K562 (cell line): Measurements from ENCODE around the gene MAP3K6. TPM values are rescaled to one million over a fixed set of nuclear protein-coding genes. Genes with fewer than 3 reads are reported as not detected.

Experiments used
- BRD4 ChIP-seq: fragments of 200-600 bp; sonication (generic); IDR thresholded peaks from 2 replicates; pipeline ENCODE4 v1.6.1; 2017; ENCODE audit warnings: inconsistent platforms
- CBX1 ChIP-seq: sonication (generic); IDR thresholded peaks from 2 replicates; pipeline ENCODE4 v1.6.1; 2016; ENCODE audit warnings: antibody characterized with exemption, low read depth, mild to moderate bottlenecking
- HNRNPH1 ChIP-seq: fragments of 200-400 bp; formaldehyde crosslinking; optimal IDR thresholded peaks from 2 replicates; pipeline ENCODE3; 2017; ENCODE audit warnings: low read depth, mild to moderate bottlenecking, low read length, moderate library complexity
- IRF2 ChIP-seq: sonication (generic); formaldehyde crosslinking; IDR thresholded peaks from 2 replicates; pipeline ENCODE4 v1.8.1; 2022; ENCODE audit warnings: mild to moderate bottlenecking, missing genetic modification reagents
- NR2C1 ChIP-seq, 2 experiments: fragments of 450-650 bp; IDR thresholded peaks; 2 replicates each; pipeline ENCODE4 v1.6.1; 2017; ENCODE audit warnings: mild to moderate bottlenecking in 2 of 2, antibody characterized with exemption in 1 of 2, inconsistent platforms in 1 of 2, missing compliant biosample characterization in 1 of 2, missing genetic modification characterization in 1 of 2
- RBM39 ChIP-seq: fragments of 200-400 bp; formaldehyde crosslinking; optimal IDR thresholded peaks from 2 replicates; pipeline ENCODE3; 2018; ENCODE audit warnings: low read depth, low read length
- ZNF224 ChIP-seq: sonication (generic); formaldehyde crosslinking; IDR thresholded peaks from 2 replicates; pipeline ENCODE4 v1.8.0; 2022; ENCODE audit warnings: mild to moderate bottlenecking, missing genetic modification reagents
- ZNF239 ChIP-seq: fragments of 250-450 bp; sonication (Bioruptor Pico); IDR thresholded peaks from 2 replicates; pipeline ENCODE4 v1.4.0; 2020; ENCODE audit warnings: mild to moderate bottlenecking
- ZNF263 ChIP-seq: sonication (generic); formaldehyde crosslinking; IDR thresholded peaks from 2 replicates; pipeline ENCODE4 v1.8.0; 2022; ENCODE audit warnings: mild to moderate bottlenecking, missing genetic modification reagents, borderline replicate concordance
- ZNF76 ChIP-seq: fragments of 250-450 bp; sonication (Bioruptor Pico); IDR thresholded peaks from 2 replicates; pipeline ENCODE4 v1.4.0; 2020; ENCODE audit warnings: mild to moderate bottlenecking, moderate library complexity, borderline replicate concordance
- polyA plus RNA-seq, 8 experiments: library from polyadenylated mRNA; depleted of rRNA in 4 of 8; stranded (reverse) in 5 of 8; unstranded in 3 of 8; fragments of >200 nt; fragmentation: Nextera tagmentation in 2 of 8; fragmentation: Illumina TruSeq in 1 of 8; extraction: Ambion mirVana in 2 of 8; extraction: Trizol in 1 of 8; gene quantifications; 2 replicates each; pipeline versions ENCODE4 v1.2.1 to v1.2.3, GENCODE V29; 2011 to 2014; ENCODE audit warnings: inconsistent platforms in 1 of 8, missing spikeins in 1 of 8
- total RNA-seq, 7 experiments: library from RNA; depleted of rRNA in 6 of 7; stranded (reverse); fragments of >200 nt in 6 of 7; fragmentation: Illumina TruSeq in 2 of 7; extraction: Trizol in 2 of 7; gene quantifications; 2 replicates each; pipeline versions ENCODE4 v1.2.1 to v1.2.3, GENCODE V29; 2011 to 2021; ENCODE audit warnings: low replicate concordance in 1 of 7
- TF ChIP-seq, protein P1 (sequence below), 2 experiments: fragments of 450-650 bp in 1 of 2; sonication (generic) in 1 of 2; formaldehyde crosslinking in 1 of 2; IDR thresholded peaks; 2 replicates each; pipeline versions ENCODE4 v1.7.1 to v1.9.0; 2016 to 2022; ENCODE audit warnings: inconsistent platforms in 1 of 2, mild to moderate bottlenecking in 1 of 2, missing genetic modification reagents in 1 of 2
- TF ChIP-seq, protein P2 (sequence below): fragments of 450-650 bp; IDR thresholded peaks from 2 replicates; pipeline ENCODE4 v1.7.1; 2018; ENCODE audit warnings: mild to moderate bottlenecking, low read depth; ENCODE audit not compliant: partially characterized antibody
- TF ChIP-seq, protein P3 (sequence below): conservative IDR thresholded peaks from 2 replicates; pipeline ENCODE4 v1.6.1; 2011; ENCODE audit warnings: low read depth, mild to moderate bottlenecking, low read length; ENCODE audit not compliant: control insufficient read depth

Gene MAP3K6
- total and polyA plus RNA-seq, 9 of the 15 experiments (the other 6 are each of a cell fraction or from before 2014, with no cell fraction given), result 0.99 to 21.9 (median 7.0) TPM

DNA sequence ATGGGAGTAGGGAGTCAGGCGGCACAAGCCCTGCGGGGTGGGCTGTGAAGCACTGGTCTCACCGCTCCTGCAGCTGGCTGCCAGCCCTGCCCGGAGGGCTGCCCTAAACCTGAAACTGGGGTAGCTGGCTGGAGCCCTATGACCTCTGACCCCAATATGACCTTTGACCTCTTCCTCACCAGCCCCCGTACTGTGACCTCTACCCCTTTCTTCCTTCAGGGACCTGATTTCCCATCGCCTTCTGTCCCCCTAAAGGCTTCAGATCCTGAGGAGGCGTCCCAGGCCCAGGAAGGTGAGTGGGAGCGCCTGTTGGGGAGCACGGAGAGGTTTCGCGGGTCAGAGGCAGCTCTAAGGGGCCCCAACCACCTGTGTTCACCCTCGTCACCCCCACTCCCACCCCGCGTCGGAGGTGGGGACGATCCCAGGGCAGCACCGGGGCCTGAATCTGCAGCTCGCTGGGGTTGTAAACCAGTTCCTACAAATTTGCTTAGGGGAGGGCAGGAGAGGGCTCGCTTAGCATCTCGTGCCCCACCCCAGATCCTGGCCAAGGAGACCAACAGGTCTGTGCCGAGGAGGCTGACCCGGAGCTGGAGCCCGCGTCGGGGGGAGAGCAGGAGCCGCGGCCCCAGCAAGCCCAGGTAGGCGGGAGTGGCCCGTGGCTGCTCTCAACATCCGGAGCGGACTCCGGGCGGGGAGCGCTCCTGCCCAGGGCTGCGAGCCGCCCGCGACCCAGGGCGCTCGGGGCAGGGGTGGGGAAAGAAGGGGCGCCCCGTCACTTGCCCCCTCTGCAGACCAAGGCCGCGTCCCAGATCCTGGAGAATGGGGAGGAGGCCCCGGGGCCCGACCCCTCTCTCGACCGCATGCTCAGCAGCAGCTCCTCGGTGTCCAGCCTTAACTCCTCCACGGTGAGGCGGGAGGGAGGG is 17.6 kb downstream of the MAP3K6 start (continued):
- TF ChIP-seq, protein P1, sequence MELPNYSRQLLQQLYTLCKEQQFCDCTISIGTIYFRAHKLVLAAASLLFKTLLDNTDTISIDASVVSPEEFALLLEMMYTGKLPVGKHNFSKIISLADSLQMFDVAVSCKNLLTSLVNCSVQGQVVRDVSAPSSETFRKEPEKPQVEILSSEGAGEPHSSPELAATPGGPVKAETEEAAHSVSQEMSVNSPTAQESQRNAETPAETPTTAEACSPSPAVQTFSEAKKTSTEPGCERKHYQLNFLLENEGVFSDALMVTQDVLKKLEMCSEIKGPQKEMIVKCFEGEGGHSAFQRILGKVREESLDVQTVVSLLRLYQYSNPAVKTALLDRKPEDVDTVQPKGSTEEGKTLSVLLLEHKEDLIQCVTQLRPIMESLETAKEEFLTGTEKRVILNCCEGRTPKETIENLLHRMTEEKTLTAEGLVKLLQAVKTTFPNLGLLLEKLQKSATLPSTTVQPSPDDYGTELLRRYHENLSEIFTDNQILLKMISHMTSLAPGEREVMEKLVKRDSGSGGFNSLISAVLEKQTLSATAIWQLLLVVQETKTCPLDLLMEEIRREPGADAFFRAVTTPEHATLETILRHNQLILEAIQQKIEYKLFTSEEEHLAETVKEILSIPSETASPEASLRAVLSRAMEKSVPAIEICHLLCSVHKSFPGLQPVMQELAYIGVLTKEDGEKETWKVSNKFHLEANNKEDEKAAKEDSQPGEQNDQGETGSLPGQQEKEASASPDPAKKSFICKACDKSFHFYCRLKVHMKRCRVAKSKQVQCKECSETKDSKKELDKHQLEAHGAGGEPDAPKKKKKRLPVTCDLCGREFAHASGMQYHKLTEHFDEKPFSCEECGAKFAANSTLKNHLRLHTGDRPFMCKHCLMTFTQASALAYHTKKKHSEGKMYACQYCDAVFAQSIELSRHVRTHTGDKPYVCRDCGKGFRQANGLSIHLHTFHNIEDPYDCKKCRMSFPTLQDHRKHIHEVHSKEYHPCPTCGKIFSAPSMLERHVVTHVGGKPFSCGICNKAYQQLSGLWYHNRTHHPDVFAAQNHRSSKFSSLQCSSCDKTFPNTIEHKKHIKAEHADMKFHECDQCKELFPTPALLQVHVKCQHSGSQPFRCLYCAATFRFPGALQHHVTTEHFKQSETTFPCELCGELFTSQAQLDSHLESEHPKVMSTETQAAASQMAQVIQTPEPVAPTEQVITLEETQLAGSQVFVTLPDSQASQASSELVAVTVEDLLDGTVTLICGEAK (IDR thresholded peaks at IDR 0.05), result no peak
- TF ChIP-seq, protein P1 (CRISPR knock-in tag; IDR thresholded peaks at IDR 0.05), result no peak
- TF ChIP-seq RBM39 (peak; percentile 52), ZNF263 (peak; percentile 96), ZNF76 (CRISPR knock-in tag) (no peak), ZNF239 (CRISPR knock-in tag) (no peak), CBX1 (no peak; the same call in 1 of the 2 replicates), IRF2 (CRISPR knock-in tag) (no peak), NR2C1 (IDR thresholded peaks at IDR 0.05) (peak; percentile 99), NR2C1 (tag; IDR thresholded peaks at IDR 0.05) (peak; percentile 99), BRD4 (no peak), HNRNPH1 (no peak), ZNF224 (no peak)
- TF ChIP-seq, protein P2, sequence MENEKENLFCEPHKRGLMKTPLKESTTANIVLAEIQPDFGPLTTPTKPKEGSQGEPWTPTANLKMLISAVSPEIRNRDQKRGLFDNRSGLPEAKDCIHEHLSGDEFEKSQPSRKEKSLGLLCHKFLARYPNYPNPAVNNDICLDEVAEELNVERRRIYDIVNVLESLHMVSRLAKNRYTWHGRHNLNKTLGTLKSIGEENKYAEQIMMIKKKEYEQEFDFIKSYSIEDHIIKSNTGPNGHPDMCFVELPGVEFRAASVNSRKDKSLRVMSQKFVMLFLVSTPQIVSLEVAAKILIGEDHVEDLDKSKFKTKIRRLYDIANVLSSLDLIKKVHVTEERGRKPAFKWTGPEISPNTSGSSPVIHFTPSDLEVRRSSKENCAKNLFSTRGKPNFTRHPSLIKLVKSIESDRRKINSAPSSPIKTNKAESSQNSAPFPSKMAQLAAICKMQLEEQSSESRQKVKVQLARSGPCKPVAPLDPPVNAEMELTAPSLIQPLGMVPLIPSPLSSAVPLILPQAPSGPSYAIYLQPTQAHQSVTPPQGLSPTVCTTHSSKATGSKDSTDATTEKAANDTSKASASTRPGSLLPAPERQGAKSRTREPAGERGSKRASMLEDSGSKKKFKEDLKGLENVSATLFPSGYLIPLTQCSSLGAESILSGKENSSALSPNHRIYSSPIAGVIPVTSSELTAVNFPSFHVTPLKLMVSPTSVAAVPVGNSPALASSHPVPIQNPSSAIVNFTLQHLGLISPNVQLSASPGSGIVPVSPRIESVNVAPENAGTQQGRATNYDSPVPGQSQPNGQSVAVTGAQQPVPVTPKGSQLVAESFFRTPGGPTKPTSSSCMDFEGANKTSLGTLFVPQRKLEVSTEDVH, result no peak
- TF ChIP-seq, protein P3, sequence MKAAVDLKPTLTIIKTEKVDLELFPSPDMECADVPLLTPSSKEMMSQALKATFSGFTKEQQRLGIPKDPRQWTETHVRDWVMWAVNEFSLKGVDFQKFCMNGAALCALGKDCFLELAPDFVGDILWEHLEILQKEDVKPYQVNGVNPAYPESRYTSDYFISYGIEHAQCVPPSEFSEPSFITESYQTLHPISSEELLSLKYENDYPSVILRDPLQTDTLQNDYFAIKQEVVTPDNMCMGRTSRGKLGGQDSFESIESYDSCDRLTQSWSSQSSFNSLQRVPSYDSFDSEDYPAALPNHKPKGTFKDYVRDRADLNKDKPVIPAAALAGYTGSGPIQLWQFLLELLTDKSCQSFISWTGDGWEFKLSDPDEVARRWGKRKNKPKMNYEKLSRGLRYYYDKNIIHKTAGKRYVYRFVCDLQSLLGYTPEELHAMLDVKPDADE, result no peak
